HepG2 (cell line): Measurements from ENCODE around the gene TRERF1. TPM values are rescaled to one million over a fixed set of nuclear protein-coding genes. Genes with fewer than 3 reads are reported as not detected.

Experiments
- GFI1 ChIP-seq: sonication (generic); formaldehyde crosslinking; IDR thresholded peaks from 2 replicates; pipeline ENCODE4 v1.5.0; 2020; ENCODE audit warnings: missing genetic modification reagents, mild to moderate bottlenecking, borderline replicate concordance
- NR2C2 ChIP-seq: sonication (generic); formaldehyde crosslinking; IDR thresholded peaks from 2 replicates; pipeline ENCODE4 v1.4.0; 2020; ENCODE audit warnings: missing genetic modification reagents, mild to moderate bottlenecking, moderate library complexity, borderline replicate concordance
- polyA plus RNA-seq, 8 experiments: library from polyadenylated mRNA; depleted of rRNA in 3 of 8; stranded (reverse) in 7 of 8; unstranded in 1 of 8; fragments of >200 nt; fragmentation: Illumina TruSeq in 4 of 8; extraction: Trizol in 4 of 8; gene quantifications; 2 replicates each; pipeline versions ENCODE4 v1.2.1 to v1.2.3, GENCODE V29; 2011 to 2016; ENCODE audit warnings: low read depth in 4 of 8, missing spikeins in 1 of 8, mixed read lengths in 1 of 8; ENCODE audit not compliant: insufficient read depth in 1 of 8
- total RNA-seq, 5 experiments: library from RNA; depleted of rRNA; stranded (reverse); fragments of >200 nt; fragmentation: Illumina TruSeq; extraction: Trizol; gene quantifications; 2 replicates each; pipeline ENCODE4 v1.2.3, GENCODE V29; 2016; ENCODE audit warnings: low read depth in 1 of 5
- TF ChIP-seq, protein P1 (sequence below), 2 experiments: fragments of 450-650 bp in 1 of 2; sonication (generic) in 1 of 2; formaldehyde crosslinking in 1 of 2; IDR thresholded peaks; 2 replicates each; pipeline versions ENCODE4 v1.6.1 to v1.8.0; 2016 to 2022; ENCODE audit warnings: antibody characterized with exemption in 1 of 2, mild to moderate bottlenecking in 1 of 2, missing genetic modification reagents in 1 of 2

The TRERF1 gene
- total and polyA plus RNA-seq, 2 of the 13 experiments (the other 11 are each of a cell fraction or from before 2014, with no cell fraction given) = 0.02 TPM; not detected in 1

DNA sequence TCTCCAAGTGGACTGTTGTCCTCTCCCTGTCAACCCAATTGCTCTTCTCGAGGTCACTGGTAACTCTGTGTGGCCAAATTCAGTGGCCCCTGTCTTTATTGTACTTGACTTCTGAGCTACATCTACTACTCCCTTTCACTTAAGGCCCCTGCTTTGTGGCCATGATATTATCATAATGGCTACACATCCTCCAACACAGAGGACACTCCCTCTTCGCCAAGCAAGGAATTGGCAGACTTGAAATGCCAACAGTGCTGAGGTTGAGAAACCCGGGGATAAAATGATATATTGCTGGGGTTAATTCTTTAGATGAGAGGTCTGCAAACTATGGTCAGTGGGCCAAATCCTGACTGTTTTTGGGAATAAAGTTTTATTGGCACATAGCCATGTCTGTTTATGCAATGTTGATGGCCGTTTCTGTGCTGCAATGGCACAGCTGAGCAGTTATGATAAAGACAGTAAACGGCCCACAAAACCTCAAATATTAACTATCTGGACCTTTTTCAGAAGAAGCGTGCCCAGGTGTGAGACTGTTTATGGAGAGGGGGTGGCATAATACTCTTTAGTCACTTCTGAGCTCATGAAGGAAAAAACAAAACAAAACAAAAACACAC, 222.1 kb downstream of the TRERF1 start (continued):
- TF ChIP-seq, protein P1, sequence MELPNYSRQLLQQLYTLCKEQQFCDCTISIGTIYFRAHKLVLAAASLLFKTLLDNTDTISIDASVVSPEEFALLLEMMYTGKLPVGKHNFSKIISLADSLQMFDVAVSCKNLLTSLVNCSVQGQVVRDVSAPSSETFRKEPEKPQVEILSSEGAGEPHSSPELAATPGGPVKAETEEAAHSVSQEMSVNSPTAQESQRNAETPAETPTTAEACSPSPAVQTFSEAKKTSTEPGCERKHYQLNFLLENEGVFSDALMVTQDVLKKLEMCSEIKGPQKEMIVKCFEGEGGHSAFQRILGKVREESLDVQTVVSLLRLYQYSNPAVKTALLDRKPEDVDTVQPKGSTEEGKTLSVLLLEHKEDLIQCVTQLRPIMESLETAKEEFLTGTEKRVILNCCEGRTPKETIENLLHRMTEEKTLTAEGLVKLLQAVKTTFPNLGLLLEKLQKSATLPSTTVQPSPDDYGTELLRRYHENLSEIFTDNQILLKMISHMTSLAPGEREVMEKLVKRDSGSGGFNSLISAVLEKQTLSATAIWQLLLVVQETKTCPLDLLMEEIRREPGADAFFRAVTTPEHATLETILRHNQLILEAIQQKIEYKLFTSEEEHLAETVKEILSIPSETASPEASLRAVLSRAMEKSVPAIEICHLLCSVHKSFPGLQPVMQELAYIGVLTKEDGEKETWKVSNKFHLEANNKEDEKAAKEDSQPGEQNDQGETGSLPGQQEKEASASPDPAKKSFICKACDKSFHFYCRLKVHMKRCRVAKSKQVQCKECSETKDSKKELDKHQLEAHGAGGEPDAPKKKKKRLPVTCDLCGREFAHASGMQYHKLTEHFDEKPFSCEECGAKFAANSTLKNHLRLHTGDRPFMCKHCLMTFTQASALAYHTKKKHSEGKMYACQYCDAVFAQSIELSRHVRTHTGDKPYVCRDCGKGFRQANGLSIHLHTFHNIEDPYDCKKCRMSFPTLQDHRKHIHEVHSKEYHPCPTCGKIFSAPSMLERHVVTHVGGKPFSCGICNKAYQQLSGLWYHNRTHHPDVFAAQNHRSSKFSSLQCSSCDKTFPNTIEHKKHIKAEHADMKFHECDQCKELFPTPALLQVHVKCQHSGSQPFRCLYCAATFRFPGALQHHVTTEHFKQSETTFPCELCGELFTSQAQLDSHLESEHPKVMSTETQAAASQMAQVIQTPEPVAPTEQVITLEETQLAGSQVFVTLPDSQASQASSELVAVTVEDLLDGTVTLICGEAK (IDR thresholded peaks at IDR 0.05) = no peak
- TF ChIP-seq, protein P1 (CRISPR knock-in tag; IDR thresholded peaks at IDR 0.05) = peak; percentile 74
- TF ChIP-seq NR2C2 (0 out of 2 replicates have a peak, but pooled peaks have one; percentile 16), GFI1 (CRISPR knock-in tag) (0 out of 2 replicates have a peak, but pooled peaks have one; percentile 14)
